Raji (cell line): ENCODE measurements around the gene SNTG2.

ENCODE experiments used
- POLR2A ChIP-seq: IDR thresholded peaks from 2 replicates; pipeline ENCODE4 v1.6.1; 2011; ENCODE audit warnings: low read depth, low read length, control low read depth; ENCODE audit not compliant: insufficient read depth

Gene SNTG2

GRCh38 chr2:950080-950966 lies at the start of gene SNTG2:
SNTG2 (plus strand) TSS chr2:950849; CDS start chr2:950997, 148 bp downstream.
- TF ChIP-seq POLR2A = no peak

GRCh38 chr2:902584-902983 lies 48.1 kb upstream of the SNTG2 start:
- no peak for TF ChIP-seq POLR2A

- no peak for TF ChIP-seq POLR2A
Measured at GRCh38 chr2:903223-903900, 47.3 kb upstream of the SNTG2 start.

GRCh38 chr2:904246-905024 lies 46.2 kb upstream of the SNTG2 start:
- TF ChIP-seq POLR2A = no peak

- TF ChIP-seq POLR2A = no peak
Measured at GRCh38 chr2:905091-905832, 45.4 kb upstream of the SNTG2 start.

- TF ChIP-seq POLR2A = no peak
Measured at GRCh38 chr2:905833-906140, 44.9 kb upstream of the SNTG2 start.

GRCh38 chr2:907706-908105 lies 42.9 kb upstream of the SNTG2 start:
- no peak for TF ChIP-seq POLR2A

- TF ChIP-seq POLR2A = no peak
Measured at GRCh38 chr2:908568-908967, 42.1 kb upstream of the SNTG2 start.

- no peak for TF ChIP-seq POLR2A
Measured at GRCh38 chr2:910698-911097, 40.0 kb upstream of the SNTG2 start.

- TF ChIP-seq POLR2A = no peak
Measured at GRCh38 chr2:915979-916378, 34.7 kb upstream of the SNTG2 start.

GRCh38 chr2:916935-917334 lies 33.7 kb upstream of the SNTG2 start:
- no peak for TF ChIP-seq POLR2A

- no peak for TF ChIP-seq POLR2A
Measured at GRCh38 chr2:919672-920071, 31.0 kb upstream of the SNTG2 start.

- no peak for TF ChIP-seq POLR2A
Measured at GRCh38 chr2:920573-920972, 30.1 kb upstream of the SNTG2 start.

GRCh38 chr2:920999-921398 lies 29.6 kb upstream of the SNTG2 start:
- no peak for TF ChIP-seq POLR2A

- TF ChIP-seq POLR2A = no peak
Measured at GRCh38 chr2:922185-922584, 28.5 kb upstream of the SNTG2 start.

GRCh38 chr2:923832-924601 lies 26.6 kb upstream of the SNTG2 start:
- TF ChIP-seq POLR2A = no peak
